Lower lobe of right lung (tissue), 2 donors: ENCODE results near the gene PTGES. TPM values are rescaled to one million over a fixed set of nuclear protein-coding genes. Genes with fewer than 3 reads are reported as not detected.

Experiments
- ATAC-seq, 2 donors: fragments of 200-7000 bp; cut with Tn5 transposase; one replicate each; pipeline ENCODE4 v1.9.1; 2020 to 2022; ENCODE audit warnings: mild to moderate bottlenecking in 2 of 2, moderate library complexity in 2 of 2
- DNase-seq: peaks from one replicate; pipeline ENCODE4 v3.0.0-alpha.2; 2020
- H3K27ac ChIP-seq: fragments of 200-600 bp; one replicate; pipeline ENCODE4 v1.8.0; 2022
- H3K27me3 ChIP-seq: fragments of 200-600 bp; one replicate; pipeline ENCODE4 v1.8.0; 2022; ENCODE audit warnings: low read depth
- H3K36me3 ChIP-seq: fragments of 200-600 bp; one replicate; pipeline ENCODE4 v1.8.0; 2022; ENCODE audit warnings: mild to moderate bottlenecking
- H3K4me1 ChIP-seq: fragments of 200-600 bp; one replicate; pipeline ENCODE4 v1.8.0; 2022
- H3K4me3 ChIP-seq: fragments of 200-600 bp; one replicate; pipeline ENCODE4 v1.8.0; 2022; ENCODE audit warnings: mild to moderate bottlenecking
- H3K9me3 ChIP-seq: fragments of 200-600 bp; one replicate; pipeline ENCODE4 v1.8.0; 2022
- CTCF ChIP-seq: fragments of 200-600 bp; IDR thresholded peaks from one replicate; pipeline ENCODE4 v1.8.0; 2022; ENCODE audit warnings: antibody characterized with exemption, mild to moderate bottlenecking
- intact Hi-C: fragments of 100-400 bp; cut with DNase I; formaldehyde crosslinking; loops from one replicate; pipeline ENCODE4 v1.11.0; 2022
- total RNA-seq: library from RNA; stranded (reverse); fragmentation: NEBNext Ultra II Directional; extraction: Animal tissue kit (Norgen Biotek cat#: 25700); gene quantifications from one replicate; pipeline ENCODE4 v1.2.1, GENCODE V29; 2021
- donor health status: DM: no; HTN: yes; CAD: no; lungs with severe emphysema.

Gene PTGES
- total RNA-seq, 1 donor from 2014 or later, result 3.9 TPM

DNA sequence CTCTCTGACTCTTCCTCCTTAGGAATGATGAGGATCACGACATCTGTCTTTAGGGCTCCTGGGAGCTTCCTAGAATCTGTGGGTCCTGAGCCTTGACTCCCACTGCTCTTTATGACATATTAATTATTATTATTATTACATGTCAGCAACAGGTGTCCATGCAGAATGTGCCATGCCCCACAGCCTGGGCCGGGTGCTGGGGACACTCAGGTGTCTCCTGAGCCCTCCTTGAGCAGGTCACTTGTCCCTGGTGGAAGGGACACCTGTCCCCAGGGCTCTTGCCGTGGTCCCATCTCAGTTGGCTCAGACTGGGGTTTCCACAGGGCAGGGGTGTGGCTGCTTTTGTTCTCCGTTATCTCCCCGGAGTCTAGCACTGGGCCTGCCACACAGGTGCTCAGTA, 34.2 kb downstream of the PTGES start:
- no peak overlapping the region for H3K4me3 ChIP-seq
- intact Hi-C loops, result no loop called here
- no peak for TF ChIP-seq CTCF
- H3K27ac ChIP-seq, result no peak overlapping the region
- no peaks in the 10 kb centered on the region for H3K4me1 ChIP-seq
- DNase-seq (no peak), ATAC-seq (no peak)
- H3K27me3 ChIP-seq, result peaks cover 11% of the 10 kb centered on the region
- no peaks in the 10 kb centered on the region for H3K9me3 ChIP-seq
- no peaks in the 10 kb centered on the region for H3K36me3 ChIP-seq

DNA sequence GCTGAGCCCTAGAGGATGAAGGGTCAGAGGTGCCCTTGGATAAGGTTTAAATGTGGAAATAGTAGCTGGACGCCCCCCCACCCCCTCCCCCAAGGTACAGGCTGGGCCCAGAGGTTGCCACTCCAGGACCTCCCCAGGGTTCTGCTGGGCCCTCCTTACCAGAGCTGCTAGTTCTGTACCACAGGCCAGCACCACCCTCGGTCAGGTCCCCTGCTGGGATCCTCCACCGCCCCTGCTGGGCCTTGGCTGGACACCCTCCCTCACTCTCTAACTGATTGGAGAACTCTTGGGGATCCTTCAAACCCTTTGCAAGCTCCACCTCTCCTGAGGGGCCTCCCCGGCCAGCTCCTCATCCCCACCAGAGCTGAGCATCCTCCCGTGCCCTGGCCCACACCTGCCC, 34.9 kb downstream of the PTGES start:
- DNase-seq, result no peak
- H3K27ac ChIP-seq, result no peak overlapping the region
- peaks cover 6% of the 10 kb centered on the region for H3K4me1 ChIP-seq
- H3K27me3 ChIP-seq, result peaks cover 16% of the 10 kb centered on the region
- intact Hi-C loops, result no loop called here
- no peaks in the 10 kb centered on the region for H3K36me3 ChIP-seq
- H3K4me3 ChIP-seq, result no peak overlapping the region
- ATAC-seq, result no peak
- no peaks in the 10 kb centered on the region for H3K9me3 ChIP-seq
- TF ChIP-seq CTCF, result no peak

DNA sequence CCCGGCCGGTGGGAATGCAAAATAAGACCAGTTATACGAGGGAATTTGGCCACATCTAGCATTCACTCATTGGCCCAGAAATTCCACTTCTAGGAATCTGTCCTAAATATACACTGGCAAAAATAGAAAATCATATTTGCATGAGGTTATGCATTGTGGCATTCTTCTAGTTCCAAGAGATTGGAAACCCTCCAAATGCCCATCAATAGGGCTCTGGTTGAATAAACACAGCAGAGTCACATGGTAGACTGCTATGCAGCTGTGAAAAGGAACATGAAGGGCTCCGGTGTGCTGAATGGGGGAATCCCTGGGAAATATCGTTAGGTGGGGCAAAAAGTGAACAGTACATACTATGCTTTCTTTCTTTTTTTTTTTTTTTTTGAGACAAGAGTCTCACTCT, 36.8 kb downstream of the PTGES start:
- no peak for DNase-seq

GRCh38 chr9:129714511-129715061, 38.3 kb downstream of the PTGES start:
- no peaks in the 10 kb centered on the region for H3K9me3 ChIP-seq

More for the DNA sequence above, 36.8 kb downstream of the PTGES start:
- H3K27me3 ChIP-seq, result peaks cover 16% of the 10 kb centered on the region
- H3K4me1 ChIP-seq, result peaks cover 21% of the 10 kb centered on the region
- H3K9me3 ChIP-seq, result no peaks in the 10 kb centered on the region
- H3K4me3 ChIP-seq, result no peak overlapping the region
- H3K27ac ChIP-seq, result no peak overlapping the region
- no peak for TF ChIP-seq CTCF
- H3K36me3 ChIP-seq, result no peaks in the 10 kb centered on the region
- intact Hi-C loops, result no loop called here
- ATAC-seq, result no peak

DNA sequence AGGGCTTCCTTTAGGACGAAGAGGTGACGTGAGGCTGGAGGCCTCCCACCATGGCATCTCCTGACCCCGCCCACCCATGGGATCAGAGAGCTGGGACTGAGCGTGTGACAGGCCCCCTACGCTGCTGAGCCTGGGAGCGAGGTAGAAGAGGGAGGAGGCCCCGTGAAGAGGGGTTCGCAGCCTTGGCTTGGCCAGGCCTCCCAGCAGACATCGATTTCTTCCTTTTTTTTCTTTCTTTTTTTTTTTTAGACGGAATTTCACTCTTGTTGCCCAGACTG, 39.5 kb downstream of the PTGES start:
- no peak for DNase-seq
- Histone ChIP-seq H3K27me3 (peaks cover 10% of the 10 kb centered on the region), H3K36me3 (no peaks in the 10 kb centered on the region), H3K9me3 (no peaks in the 10 kb centered on the region), H3K27ac (no peak overlapping the region), H3K4me1 (peaks cover 21% of the 10 kb centered on the region), H3K4me3 (no peak overlapping the region)
- ATAC-seq, result no peak
- TF ChIP-seq CTCF, result no peak
- intact Hi-C loops, result no loop called here

More at GRCh38 chr9:129714511-129715061, 38.3 kb downstream of the PTGES start:
- Histone ChIP-seq H3K36me3 (no peaks in the 10 kb centered on the region), H3K4me3 (no peak overlapping the region), H3K27ac (no peak overlapping the region), H3K4me1 (peaks cover 21% of the 10 kb centered on the region), H3K27me3 (peaks cover 15% of the 10 kb centered on the region)
- DNase-seq (no peak), ATAC-seq (no peak)
- intact Hi-C loops, result no loop called here
- no peak for TF ChIP-seq CTCF
